Chondrocyte (in vitro differentiated cells): ENCODE data around the gene USE1. TPM values are rescaled to one million over a fixed set of nuclear protein-coding genes. Genes with fewer than 3 reads are reported as not detected.

Source experiments
- DNase-seq: peaks from one replicate; pipeline ENCODE4 v3.0.0; 2021; ENCODE audit warnings: mixed read lengths, low spot score
- H3K27ac Mint-ChIP-seq: one replicate; pipeline ENCODE4 v1.8.0; 2021; ENCODE audit warnings: mild to moderate bottlenecking, moderate library complexity, mixed read lengths; ENCODE audit not compliant: unreplicated experiment
- H3K27me3 Mint-ChIP-seq: 2 replicates; pipeline ENCODE4 v1.8.0; 2021; ENCODE audit warnings: low read depth, mixed read lengths
- H3K36me3 Mint-ChIP-seq: 2 replicates; pipeline ENCODE4 v1.8.0; 2021; ENCODE audit warnings: low read depth, mixed read lengths
- H3K4me1 Mint-ChIP-seq: 2 replicates; pipeline ENCODE4 v1.8.0; 2021; ENCODE audit warnings: low read depth, mild to moderate bottlenecking, mixed read lengths
- H3K4me3 Mint-ChIP-seq: one replicate; pipeline ENCODE4 v1.8.0; 2021; ENCODE audit warnings: mild to moderate bottlenecking, moderate library complexity, mixed read lengths; ENCODE audit not compliant: unreplicated experiment
- H3K9me3 Mint-ChIP-seq: 2 replicates; pipeline ENCODE4 v1.8.0; 2021; ENCODE audit warnings: low read depth, mixed read lengths
- CTCF ChIP-seq: fragments of 200-600 bp; sonication (generic); IDR thresholded peaks from 2 replicates; pipeline ENCODE4 v1.5.0; 2021; ENCODE audit warnings: antibody characterized with exemption, mild to moderate bottlenecking, moderate library complexity
- total RNA-seq: library from RNA; stranded (reverse); gene quantifications from 3 replicates; pipeline ENCODE4 v1.2.1, GENCODE V29; 2021

USE1 gene
- total RNA-seq, 1 donor from 2014 or later, result 29.9 TPM

- peaks cover 15% of the 10 kb centered on the region for H3K4me1 Mint-ChIP-seq
- H3K27me3 Mint-ChIP-seq, result no peaks in the 10 kb centered on the region
- H3K27ac Mint-ChIP-seq, result no peak overlapping the region
- H3K4me3 Mint-ChIP-seq, result peak overlapping the region; percentile 50
- no peak for DNase-seq
- no peak for TF ChIP-seq CTCF
- H3K36me3 Mint-ChIP-seq, result no peaks in the 10 kb centered on the region
- H3K9me3 Mint-ChIP-seq, result no peaks in the 10 kb centered on the region
Measured at GRCh38 chr19:17225053-17225452, 9.9 kb downstream of the USE1 start.

GRCh38 chr19:17226002-17226933, 11.1 kb downstream of the USE1 start, which contains the start of gene OCEL1:
Gene OCEL1 (plus strand): TSS chr19:17226226. CDS start chr19:17226248, 22 bp downstream.
- Mint-ChIP-seq H3K4me3 (peak within 1 kb of the TSS; percentile 90), H3K4me1 (peaks cover 9% of the 10 kb centered on the region), H3K9me3 (no peaks in the 10 kb centered on the region), H3K27me3 (no peaks in the 10 kb centered on the region), H3K36me3 (no peaks in the 10 kb centered on the region), H3K27ac (peak within 1 kb of the TSS; percentile 99)
- TF ChIP-seq CTCF, result peak; percentile 1
- DNase-seq, result peak; percentile 99

GRCh38 chr19:17227798-17228367, 12.7 kb downstream of the USE1 start:
- no peaks in the 10 kb centered on the region for H3K27me3 Mint-ChIP-seq
- H3K27ac Mint-ChIP-seq, result no peak overlapping the region
- no peaks in the 10 kb centered on the region for H3K9me3 Mint-ChIP-seq
- no peak overlapping the region for H3K4me3 Mint-ChIP-seq
- DNase-seq, result no peak
- H3K4me1 Mint-ChIP-seq, result peaks cover 9% of the 10 kb centered on the region
- peaks cover 4% of the 10 kb centered on the region for H3K36me3 Mint-ChIP-seq
- no peak for TF ChIP-seq CTCF

GRCh38 chr19:17229890-17230289, 14.7 kb downstream of the USE1 start:
- no peak for DNase-seq
- Mint-ChIP-seq H3K4me1 (peaks cover 13% of the 10 kb centered on the region), H3K36me3 (peaks cover 4% of the 10 kb centered on the region), H3K4me3 (no peak overlapping the region), H3K27ac (peak overlapping the region; percentile 32), H3K9me3 (no peaks in the 10 kb centered on the region), H3K27me3 (no peaks in the 10 kb centered on the region)
- no peak for TF ChIP-seq CTCF

GRCh38 chr19:17232258-17232657, 17.1 kb downstream of the USE1 start:
- TF ChIP-seq CTCF, result no peak
- Mint-ChIP-seq H3K27ac (no peak overlapping the region), H3K27me3 (no peaks in the 10 kb centered on the region), H3K9me3 (no peaks in the 10 kb centered on the region), H3K4me3 (no peak overlapping the region), H3K4me1 (peaks cover 8% of the 10 kb centered on the region), H3K36me3 (peaks cover 4% of the 10 kb centered on the region)
- no peak for DNase-seq
